ENCODE measurements around the gene FBXL7.
A peak's percentile ranks its signal among the peaks of the same experiment; 100 is the strongest.

Gene FBXL7

GRCh38 chr5:15607076-15607475 is 107.1 kb downstream of the FBXL7 start:
- TF ChIP-seq, protein P1, sequence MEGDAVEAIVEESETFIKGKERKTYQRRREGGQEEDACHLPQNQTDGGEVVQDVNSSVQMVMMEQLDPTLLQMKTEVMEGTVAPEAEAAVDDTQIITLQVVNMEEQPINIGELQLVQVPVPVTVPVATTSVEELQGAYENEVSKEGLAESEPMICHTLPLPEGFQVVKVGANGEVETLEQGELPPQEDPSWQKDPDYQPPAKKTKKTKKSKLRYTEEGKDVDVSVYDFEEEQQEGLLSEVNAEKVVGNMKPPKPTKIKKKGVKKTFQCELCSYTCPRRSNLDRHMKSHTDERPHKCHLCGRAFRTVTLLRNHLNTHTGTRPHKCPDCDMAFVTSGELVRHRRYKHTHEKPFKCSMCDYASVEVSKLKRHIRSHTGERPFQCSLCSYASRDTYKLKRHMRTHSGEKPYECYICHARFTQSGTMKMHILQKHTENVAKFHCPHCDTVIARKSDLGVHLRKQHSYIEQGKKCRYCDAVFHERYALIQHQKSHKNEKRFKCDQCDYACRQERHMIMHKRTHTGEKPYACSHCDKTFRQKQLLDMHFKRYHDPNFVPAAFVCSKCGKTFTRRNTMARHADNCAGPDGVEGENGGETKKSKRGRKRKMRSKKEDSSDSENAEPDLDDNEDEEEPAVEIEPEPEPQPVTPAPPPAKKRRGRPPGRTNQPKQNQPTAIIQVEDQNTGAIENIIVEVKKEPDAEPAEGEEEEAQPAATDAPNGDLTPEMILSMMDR (IDR thresholded peaks at IDR 0.05; ENCODE audit: low read depth, low read length) = no peak

GRCh38 chr5:15609076-15609725 is 109.2 kb downstream of the FBXL7 start:
- TF ChIP-seq, protein P1 (IDR thresholded peaks at IDR 0.05; ENCODE audit: low read depth, low read length) = no peak
- no peak overlapping the region for H3K4me3 ChIP-seq (replicated peaks in 1 of 2; ENCODE audit: low read depth in 2 of 2, low read length in 2 of 2)
- no peak for DNase-seq (ENCODE audit: low read depth in 2 of 2)

More at GRCh38 chr5:15607076-15607475, 107.1 kb downstream of the FBXL7 start:
- DNase-seq (ENCODE audit: low read depth in 2 of 2) = no peak
- no peak overlapping the region for H3K4me3 ChIP-seq (replicated peaks in 1 of 2; ENCODE audit: low read depth in 2 of 2, low read length in 2 of 2)

DNA sequence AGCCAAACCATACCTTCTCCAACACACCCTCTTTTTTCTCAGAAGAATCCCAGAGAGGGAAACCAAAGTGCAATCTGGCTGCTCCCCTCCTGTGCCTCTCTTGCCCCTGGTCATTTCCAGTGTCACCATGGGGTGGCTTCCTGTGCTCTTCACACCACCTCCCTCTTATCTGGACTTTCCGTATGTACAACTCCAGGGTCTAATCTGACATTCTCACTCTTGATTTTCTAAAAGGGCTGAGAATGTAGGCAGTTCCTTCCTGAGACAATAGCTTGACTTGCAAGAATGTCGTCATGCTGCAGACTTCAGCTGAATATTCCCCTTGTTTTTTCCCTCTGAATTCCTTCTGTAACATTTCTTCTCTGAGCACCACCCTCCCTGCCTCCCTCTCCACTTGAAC is 110.2 kb downstream of the FBXL7 start:
- DNase-seq (ENCODE audit: low read depth in 2 of 2) = peak in 1 of 2 donors; percentile 38
- H3K4me3 ChIP-seq (replicated peaks in 1 of 2; ENCODE audit: low read depth in 2 of 2, low read length in 2 of 2) = no peak overlapping the region
- TF ChIP-seq, protein P1 (IDR thresholded peaks at IDR 0.05; ENCODE audit: low read depth, low read length) = no peak

GRCh38 chr5:15611008-15611407 is 111.0 kb downstream of the FBXL7 start:
- TF ChIP-seq, protein P1 (IDR thresholded peaks at IDR 0.05; ENCODE audit: low read depth, low read length) = no peak
- H3K4me3 ChIP-seq (replicated peaks in 1 of 2; ENCODE audit: low read depth in 2 of 2, low read length in 2 of 2) = no peak overlapping the region
- no peak for DNase-seq (ENCODE audit: low read depth in 2 of 2)

DNA sequence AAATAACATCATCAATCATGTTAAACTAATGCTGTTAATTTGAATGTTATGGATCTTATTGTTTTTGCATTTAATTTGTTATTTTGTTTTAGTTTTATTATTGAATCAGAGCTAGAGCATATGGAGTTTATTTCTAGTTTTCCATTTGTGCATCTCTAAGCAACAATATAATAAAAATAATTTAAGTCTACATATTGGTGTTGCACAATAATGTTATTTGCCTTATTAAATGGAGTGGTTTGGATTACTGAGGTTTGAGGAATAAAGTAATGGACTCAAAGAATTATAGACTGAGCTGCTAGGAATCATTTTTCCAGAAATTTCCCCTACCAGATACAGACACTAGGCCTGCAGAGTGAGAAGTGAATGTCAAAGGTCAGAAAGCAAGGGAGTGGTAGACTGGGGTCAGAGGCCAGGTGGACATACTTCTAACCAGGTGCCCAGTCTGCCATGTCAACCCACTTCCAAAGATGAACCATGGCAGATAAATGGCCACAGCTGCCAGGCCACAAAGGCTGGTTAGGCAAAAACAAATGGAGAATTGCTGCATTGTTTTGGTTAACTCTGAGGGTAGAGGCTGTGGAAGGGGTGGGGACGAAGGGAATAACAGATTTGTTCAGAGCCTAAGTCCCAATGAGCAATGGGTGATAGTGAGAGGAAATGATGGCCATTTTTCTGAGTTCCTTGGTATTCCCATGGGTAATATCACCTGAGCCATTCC is 113.1 kb downstream of the FBXL7 start:
- H3K4me3 ChIP-seq (replicated peaks in 1 of 2; ENCODE audit: low read depth in 2 of 2, low read length in 2 of 2) = no peak overlapping the region
- TF ChIP-seq, protein P1 (IDR thresholded peaks at IDR 0.05; ENCODE audit: low read depth, low read length) = no peak
- DNase-seq (ENCODE audit: low read depth in 2 of 2) = no peak

- H3K4me3 ChIP-seq (replicated peaks in 1 of 2; ENCODE audit: low read depth in 2 of 2, low read length in 2 of 2) = no peak overlapping the region
- no peak for DNase-seq (ENCODE audit: low read depth in 2 of 2)
- TF ChIP-seq, protein P1 (IDR thresholded peaks at IDR 0.05; ENCODE audit: low read depth, low read length) = no peak
These were observed 114.7 kb downstream of the FBXL7 start for GRCh38 chr5:15614679-15615078.
